HG03575 (cell line): ENCODE data around the gene ADAM12.

ENCODE experiments used
- ATAC-seq: cut with Tn5 transposase; IDR thresholded peaks from one replicate; pipeline ENCODE4 v1.9.1; 2021; ENCODE audit not compliant: unreplicated experiment, insufficient number of reproducible peaks, low FRiP score; ENCODE audit errors: extremely low read depth

ADAM12 gene

DNA sequence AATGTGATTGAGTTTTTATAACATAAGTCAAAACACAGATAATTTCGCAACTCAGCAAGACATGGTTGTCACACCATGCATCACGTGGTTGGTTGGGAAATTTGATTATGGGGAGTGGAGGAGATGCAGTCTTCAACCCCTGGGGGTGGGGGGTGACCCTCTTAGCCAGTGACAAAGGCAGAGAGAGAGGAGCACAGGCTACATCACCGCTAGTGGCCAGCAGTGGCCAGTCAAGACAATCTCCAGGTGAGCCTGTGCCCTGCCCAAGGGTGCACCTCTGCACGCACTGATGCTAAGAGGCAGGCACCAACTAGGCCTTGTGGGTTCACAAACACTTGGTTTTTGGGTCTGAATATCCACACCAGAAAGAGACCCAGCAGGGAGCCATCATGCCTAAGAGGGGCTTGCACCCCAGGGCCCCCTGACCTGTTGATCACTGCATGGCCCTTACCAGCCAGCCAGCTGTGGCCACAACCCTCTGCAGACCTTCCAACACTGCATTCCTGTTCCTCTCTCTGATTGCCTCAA is 247.5 kb downstream of the ADAM12 start:
- no peak for ATAC-seq

DNA sequence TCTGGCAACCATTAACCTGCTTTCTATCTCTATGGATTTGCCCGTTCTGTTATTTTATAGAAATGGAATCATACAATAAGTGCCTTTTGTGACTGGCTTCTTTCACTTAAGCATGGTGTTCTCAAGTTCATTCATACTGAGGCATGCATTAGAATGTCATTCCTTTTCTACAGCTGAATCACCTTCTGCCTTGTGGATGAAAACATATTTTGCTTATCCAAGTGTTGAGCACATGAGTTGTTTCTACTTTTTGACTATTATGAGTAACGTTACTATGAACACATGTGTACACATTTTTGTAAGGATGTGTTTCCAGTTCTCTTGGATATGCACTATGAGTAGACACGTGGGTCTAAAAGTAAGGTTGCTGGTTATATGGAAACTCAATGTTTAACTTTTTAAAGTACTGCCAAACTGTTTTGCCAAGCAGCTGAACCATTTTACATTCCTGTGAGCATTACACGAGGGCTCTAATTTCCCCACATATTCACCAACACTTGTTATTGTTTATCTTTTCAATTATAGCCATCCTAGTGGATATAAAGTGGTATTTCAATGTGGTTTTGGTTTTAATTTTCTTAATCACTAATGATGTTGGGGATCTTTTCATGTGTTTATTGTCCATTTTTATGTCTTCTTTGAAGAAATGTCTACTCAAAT is 250.6 kb downstream of the ADAM12 start:
- no peak for ATAC-seq

- no peak for ATAC-seq
These were observed 252.2 kb downstream of the ADAM12 start for GRCh38 chr10:126135941-126136595.

DNA sequence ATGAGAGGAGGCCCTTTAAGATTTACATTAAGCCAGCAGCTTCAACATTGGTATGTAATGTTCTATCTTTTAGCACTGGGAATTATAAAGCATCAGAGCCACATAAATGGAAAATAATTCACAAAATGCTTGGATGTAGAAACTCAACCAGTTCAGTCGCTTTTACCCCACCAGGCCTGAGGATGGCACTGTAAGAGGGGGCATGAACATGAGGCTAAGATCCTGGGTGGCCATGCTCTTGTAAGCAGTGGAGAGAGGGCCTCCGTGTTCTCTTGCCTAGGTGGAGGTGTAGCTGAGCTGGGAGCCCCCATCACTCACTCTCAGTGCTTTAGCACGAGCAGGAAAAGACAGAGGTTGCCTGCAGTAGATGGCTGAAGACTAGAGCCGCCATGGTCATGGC is 253.1 kb downstream of the ADAM12 start:
- no peak for ATAC-seq

GRCh38 chr10:126133906-126134656 is 254.2 kb downstream of the ADAM12 start:
- no peak for ATAC-seq

DNA sequence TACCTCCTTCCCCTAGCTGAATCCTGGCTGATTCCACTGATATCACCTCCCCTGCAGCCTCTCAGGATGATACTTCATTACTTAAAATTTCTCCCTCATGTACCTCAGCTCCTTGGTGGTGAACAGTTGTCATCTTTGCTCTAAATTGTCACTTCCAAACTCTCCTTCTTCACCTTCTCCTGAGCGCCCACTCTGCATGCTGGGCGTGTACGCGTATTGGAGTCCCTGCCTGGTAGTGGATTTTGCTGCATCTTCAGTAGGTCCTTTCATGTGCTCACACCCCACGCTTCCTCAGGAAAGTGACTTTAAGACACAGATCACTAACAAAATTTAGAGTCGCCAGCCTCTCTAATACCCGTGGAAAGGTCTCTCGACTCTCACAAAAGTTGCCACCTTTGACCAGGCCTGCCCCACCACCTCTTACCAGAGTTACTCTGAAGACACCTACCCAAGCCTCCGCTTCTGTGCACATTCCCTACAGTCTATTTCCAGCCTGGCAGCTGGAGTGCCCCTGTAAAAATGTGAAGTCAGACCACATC is 255.1 kb downstream of the ADAM12 start:
- no peak for ATAC-seq

DNA sequence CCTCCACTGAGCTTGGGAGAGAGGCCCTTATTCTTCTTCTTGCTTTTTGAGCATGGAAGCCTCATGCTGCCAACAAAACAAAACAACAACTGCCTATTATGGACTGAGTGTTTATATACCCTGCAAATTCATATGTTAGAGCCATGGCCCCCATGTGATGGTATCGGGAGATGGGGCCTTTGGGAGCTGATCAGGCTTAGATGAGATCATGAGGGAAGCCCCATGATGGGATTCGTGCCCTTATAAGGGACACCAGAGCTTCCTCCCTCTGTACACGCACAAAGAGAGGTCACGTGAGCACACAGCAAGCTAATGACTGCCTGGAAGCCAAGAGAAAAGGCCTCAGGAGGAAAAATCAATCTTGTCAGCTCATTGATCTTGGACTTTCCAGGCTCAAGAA is 256.9 kb downstream of the ADAM12 start:
- ATAC-seq, result no peak

GRCh38 chr10:126130271-126130710 is 258.0 kb downstream of the ADAM12 start:
- no peak for ATAC-seq

DNA sequence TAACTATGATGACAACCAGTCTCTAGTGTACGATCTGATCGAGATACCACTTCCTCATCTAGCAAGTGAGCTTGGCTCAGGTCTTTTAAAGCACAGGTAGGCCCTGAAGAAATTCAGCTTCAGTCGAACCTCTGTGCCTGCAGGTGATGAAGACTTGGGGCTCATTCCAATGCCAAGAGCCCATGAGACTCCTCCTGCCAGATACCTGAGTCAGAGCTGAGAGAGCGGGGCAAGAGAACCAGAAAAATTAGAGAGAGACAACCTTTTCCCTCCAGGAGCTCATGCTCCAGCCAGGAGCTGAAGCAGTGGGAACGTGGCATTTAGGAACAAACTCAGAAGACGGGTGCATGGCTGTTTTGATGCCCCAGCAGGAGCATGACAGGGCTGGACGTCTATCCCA is 259.3 kb downstream of the ADAM12 start:
- no peak for ATAC-seq

DNA sequence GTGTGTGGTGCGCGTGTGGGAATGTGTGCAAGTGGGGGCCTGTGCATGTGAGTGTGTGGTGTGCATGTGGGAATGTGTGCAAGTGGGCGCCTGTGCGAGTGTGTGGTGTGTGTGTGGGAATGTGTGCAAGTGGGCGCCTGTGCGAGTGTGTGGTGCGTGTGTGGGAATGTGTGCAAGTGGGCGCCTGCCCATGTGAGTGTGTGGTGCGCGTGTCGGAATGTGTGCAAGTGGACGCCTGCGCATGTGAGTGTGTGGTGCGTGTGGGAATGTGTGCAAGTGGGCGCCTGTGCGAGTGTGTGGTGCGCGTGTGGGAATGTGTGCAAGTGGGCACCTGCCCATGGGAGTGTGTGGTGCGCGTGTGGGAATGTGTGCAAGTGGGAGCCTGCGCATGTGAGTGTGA is 259.7 kb downstream of the ADAM12 start:
- ATAC-seq, result no peak

- ATAC-seq, result no peak
These were observed 260.7 kb downstream of the ADAM12 start for GRCh38 chr10:126127481-126128029.

DNA sequence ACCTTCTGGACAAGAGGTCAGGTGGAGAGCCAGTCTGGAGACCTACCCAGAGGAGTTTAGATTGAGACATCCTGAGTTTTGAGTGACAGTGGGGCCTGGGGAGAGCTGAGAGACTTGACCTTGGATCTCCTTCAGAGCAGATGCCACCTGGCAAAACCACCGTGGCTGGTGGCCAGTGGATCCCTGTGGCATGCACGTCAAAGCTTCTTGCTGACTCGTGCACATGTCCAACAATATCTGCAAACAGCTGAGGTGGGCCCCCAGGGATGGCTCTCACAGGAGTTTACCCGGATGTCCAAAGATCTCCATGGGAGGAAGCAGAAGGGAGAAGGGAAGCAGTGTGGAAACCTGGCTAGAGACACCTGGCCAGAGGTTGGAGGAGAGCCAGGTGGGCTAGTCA is 261.4 kb downstream of the ADAM12 start:
- no peak for ATAC-seq

DNA sequence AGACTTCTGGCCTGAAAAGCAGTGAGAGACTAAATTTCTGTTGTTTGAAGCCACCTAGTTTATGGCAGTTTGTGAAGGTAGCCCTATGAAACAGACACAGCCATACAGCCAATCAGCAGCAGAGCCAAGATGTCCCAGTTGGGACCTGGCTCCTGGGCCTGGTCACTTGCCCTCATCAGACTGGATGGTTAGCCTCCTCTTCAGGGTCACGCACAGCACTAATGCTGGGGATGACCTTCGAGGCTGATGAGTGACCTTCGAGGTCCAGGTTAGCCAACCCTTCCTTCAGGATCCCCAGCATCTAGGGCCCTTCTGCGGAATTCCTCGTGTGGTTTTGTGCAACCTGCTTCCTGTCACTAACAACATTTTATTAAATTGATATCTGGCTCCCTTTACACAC is 262.3 kb downstream of the ADAM12 start:
- ATAC-seq, result no peak

DNA sequence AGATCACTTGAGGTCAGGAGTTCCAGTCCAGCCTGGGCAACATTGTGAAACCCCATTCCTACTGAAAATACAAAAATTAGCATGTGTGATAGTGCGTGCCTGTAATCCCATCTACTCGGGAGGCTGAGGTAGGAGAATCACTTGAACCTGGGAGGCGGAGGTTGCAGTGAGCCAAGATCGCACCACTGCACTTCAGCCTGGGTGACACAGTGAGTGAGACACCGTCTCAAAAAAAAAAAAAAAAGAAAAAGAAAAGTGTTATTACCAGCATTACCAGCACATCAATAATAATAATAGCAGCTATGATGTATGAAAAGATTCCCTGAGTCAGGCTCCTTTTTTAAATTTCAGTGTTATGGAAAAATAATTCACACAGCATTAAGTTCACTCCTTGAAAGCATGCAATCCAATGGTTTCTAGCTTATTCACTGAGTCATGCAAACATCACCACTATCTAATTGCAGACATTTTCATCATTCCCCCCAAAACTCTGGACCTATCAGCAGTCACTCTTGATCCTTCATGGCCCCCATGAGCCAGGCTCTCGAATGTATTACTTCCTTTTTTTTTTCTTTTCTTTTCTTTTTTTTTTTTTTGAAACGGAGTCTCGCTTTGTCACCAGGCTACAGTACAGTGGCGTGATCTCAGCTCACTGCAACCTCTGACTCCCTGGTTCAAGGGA is 263.5 kb downstream of the ADAM12 start:
- no peak for ATAC-seq

DNA sequence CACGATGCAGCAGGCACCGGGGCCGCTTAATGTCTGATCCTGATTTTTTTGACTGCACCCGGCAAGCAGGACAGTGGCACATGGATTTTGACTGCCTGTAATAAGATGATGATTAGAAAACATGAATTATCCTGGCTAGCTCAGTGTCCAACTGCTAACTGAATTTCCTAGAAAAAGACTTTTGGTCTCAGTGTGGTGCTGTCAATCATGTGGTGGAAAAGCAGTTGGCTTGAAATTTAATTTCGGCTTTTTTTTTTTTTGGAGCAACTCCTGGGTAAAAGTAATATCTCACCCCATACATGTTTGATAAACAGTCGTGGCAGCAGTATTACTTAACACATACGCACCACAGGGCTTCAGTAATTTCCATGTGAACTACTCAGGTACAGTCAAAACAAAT is 264.2 kb downstream of the ADAM12 start:
- no peak for ATAC-seq

DNA sequence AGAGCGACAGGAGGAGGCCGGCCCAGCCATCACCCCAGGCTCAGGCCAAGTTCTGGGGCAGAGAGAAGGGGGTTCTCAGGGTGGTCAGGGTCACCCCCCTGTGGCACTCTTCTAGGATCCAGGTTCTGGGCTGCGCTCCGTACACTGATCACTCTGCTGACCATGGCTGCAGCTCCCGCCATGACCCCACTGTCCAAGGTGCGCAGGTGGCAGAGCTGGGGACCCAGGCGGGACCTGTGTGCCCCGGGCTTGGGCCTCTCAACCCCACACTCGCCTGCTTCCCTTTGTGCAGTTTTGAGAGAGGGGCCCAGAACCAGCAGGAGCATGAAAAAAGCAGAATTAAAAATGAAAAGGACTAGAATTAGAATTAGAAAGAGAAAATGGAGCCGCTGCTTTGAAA is 264.8 kb downstream of the ADAM12 start:
- ATAC-seq, result no peak

- no peak for ATAC-seq
These were observed 265.4 kb downstream of the ADAM12 start for GRCh38 chr10:126122881-126123280.

- ATAC-seq, result no peak
These were observed 268.7 kb downstream of the ADAM12 start for GRCh38 chr10:126119599-126119998.

GRCh38 chr10:126118476-126118875 is 269.8 kb downstream of the ADAM12 start:
- ATAC-seq, result no peak
